NCI-H748 treated with DMSO at 0.1 percent for 48 hours (cell line): ENCODE measurements around the gene PIGH.
"Not testable (repeated sequence)": the region's sequence is repeated elsewhere in the genome, so short reads cannot be mapped to it uniquely, and the experiment has no call there.

Experiments
- DNase-seq: peaks from one replicate; lab custom pipeline; 2025; lab: John Stamatoyannopoulos, UW

The PIGH gene

GRCh38 chr14:67599698-67600561, at the start of gene PIGH:
PIGH (minus strand) TSS chr14:67600268; CDS start chr14:67600203, 65 bp downstream.
- peak; percentile 77 for DNase-seq

GRCh38 chr14:67646131-67646530, 46.1 kb upstream of the PIGH start:
- DNase-seq, result no peak

GRCh38 chr14:67645414-67645813, 45.3 kb upstream of the PIGH start:
- no peak for DNase-seq

- no peak for DNase-seq
Measured at GRCh38 chr14:67644428-67644827, 44.4 kb upstream of the PIGH start.

GRCh38 chr14:67643713-67644112, 43.6 kb upstream of the PIGH start:
- DNase-seq, result no peak

- no peak for DNase-seq
Measured at GRCh38 chr14:67641902-67642749, 42.1 kb upstream of the PIGH start.

GRCh38 chr14:67641480-67641879, 41.4 kb upstream of the PIGH start:
- no peak for DNase-seq

- DNase-seq, result no peak
Measured at GRCh38 chr14:67638642-67639041, 38.6 kb upstream of the PIGH start.

- DNase-seq, result no peak
Measured at GRCh38 chr14:67636361-67636919, 36.4 kb upstream of the PIGH start.

GRCh38 chr14:67633451-67634147, 33.5 kb upstream of the PIGH start:
- DNase-seq, result no peak

- no peak for DNase-seq
Measured at GRCh38 chr14:67630938-67631337, 30.9 kb upstream of the PIGH start.

- DNase-seq, result no peak
Measured at GRCh38 chr14:67630186-67630585, 30.1 kb upstream of the PIGH start.

GRCh38 chr14:67627519-67627918, 27.5 kb upstream of the PIGH start:
- DNase-seq, result no peak

- not testable (repeated sequence) for DNase-seq
Measured at GRCh38 chr14:67626131-67626530, 26.1 kb upstream of the PIGH start.

- DNase-seq, result no peak
Measured at GRCh38 chr14:67623114-67623513, 23.0 kb upstream of the PIGH start.

- no peak for DNase-seq
Measured at GRCh38 chr14:67622675-67623074, 22.6 kb upstream of the PIGH start.

- DNase-seq, result peak; percentile 11
Measured at GRCh38 chr14:67620217-67620785, 20.2 kb upstream of the PIGH start.

- DNase-seq, result peak; percentile 95
Measured at GRCh38 chr14:67619446-67620216, 19.6 kb upstream of the PIGH start, which contains the start of gene ARG2. ARG2 (plus strand) TSS chr14:67619920; CDS start chr14:67619978, 58 bp downstream.

GRCh38 chr14:67618617-67619063, 18.6 kb upstream of the PIGH start:
- DNase-seq, result peak; percentile 64

GRCh38 chr14:67610491-67610890, 10.4 kb upstream of the PIGH start:
- DNase-seq, result no peak
